ENCODE results near the gene IRF1. TPM values are rescaled to one million over a fixed set of nuclear protein-coding genes. Genes with fewer than 3 reads are reported as not detected.

The IRF1 gene
- total RNA-seq, 1 experiment from 2014 or later = 5.7 TPM

- no TSS peak for BruUV-seq (replicated peaks)
- H3K4me3 ChIP-seq (ENCODE audit: low read depth, low read length, poor library complexity, severe bottlenecking) = no peak overlapping the region
- H3K9me3 ChIP-seq (ENCODE audit: low read depth, low read length, poor library complexity, severe bottlenecking) = no peaks in the 10 kb centered on the region
- intact Hi-C loops (cut with micrococcal nuclease; ENCODE audit: unreplicated experiment) = loop anchor here (10.0 kb wide), 1 partner anchor 308 kb away; no protein-coding TSS in a partner anchor
- POLR2A ChIA-PET (ENCODE audit: low non-redundant PET) = no interaction called here
- no peak for DNase-seq (ENCODE audit: low spot score)
- H3K27ac ChIP-seq (ENCODE audit: low read depth, low read length, poor library complexity, severe bottlenecking) = no peak overlapping the region
- H3K4me1 ChIP-seq (ENCODE audit: insufficient read depth, low read length, poor library complexity, severe bottlenecking) = peaks cover 17% of the 10 kb centered on the region
- CTCF ChIA-PET = interaction anchor here (0.7 kb wide), 1 partner anchor 21 kb away, joined by 4 read pairs; no protein-coding TSS in a partner anchor
- no peaks in the 10 kb centered on the region for H3K27me3 ChIP-seq (replicated peaks; ENCODE audit: insufficient read depth, low read depth, low read length, poor library complexity)
- H3K36me3 ChIP-seq (ENCODE audit: insufficient read depth, low read length, poor library complexity, severe bottlenecking) = no peaks in the 10 kb centered on the region
- TF ChIP-seq EZH2 (IDR thresholded peaks at IDR 0.05; ENCODE audit: borderline replicate concordance, low read depth, low read length, poor library complexity, severe bottlenecking) (no peak), CTCF (conservative IDR thresholded peaks at IDR 0.05; ENCODE audit: low read depth, low read length) (no peak)
These were observed 2.0 kb upstream of the IRF1 start for GRCh38 chr5:132492386-132493125.

DNA sequence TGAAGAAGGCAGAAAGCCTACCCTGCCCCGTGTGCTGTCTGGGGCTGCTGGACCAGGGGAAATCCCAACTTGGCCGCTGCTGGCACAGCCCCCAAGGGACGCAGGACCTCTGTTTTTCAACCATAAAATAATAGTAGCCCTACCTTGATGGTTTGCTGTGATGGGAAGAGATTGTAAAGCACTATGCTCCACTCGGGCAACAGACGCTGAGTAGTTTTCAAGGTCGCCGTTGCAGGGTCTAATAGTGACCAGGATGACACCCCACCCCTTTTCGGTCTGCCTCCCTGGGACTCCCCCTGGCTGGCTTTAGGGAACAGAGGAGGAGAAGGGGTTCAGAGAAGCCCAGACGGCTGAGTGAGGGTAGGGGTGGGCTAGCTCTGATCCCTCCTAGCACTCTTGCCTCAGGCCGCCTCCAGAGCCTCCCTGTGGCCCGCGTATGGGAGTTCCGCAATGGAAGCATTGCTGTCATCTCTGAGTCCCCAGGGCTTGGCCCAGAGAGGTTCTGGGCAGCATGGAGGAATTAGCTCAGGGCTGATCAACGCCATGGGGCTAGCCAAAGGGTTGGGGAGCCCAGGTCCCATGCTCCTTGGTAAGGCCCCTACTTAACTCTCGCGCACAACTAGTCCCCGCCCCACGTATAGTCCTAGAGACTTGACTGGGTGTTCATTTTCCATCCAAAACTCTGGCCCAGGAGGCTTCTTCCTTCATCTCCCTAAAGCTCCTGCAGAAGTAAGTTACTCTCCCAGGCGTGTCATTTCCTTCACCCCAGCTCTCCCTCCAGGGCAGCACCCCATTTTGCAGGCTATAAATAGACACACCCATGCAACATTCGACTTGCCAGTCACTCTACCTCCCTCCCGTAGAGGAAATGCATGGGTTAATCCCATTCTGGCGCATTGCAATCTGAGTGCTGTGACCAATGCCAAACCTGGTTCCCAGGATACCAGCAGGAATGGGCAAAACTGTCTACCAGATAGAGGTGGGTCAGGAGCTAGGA lies 1.1 kb upstream of the IRF1 start:
- ChIA-PET CTCF (interaction anchor here (1.5 kb wide), 1 partner anchor 9 kb away, joined by 6 read pairs; no protein-coding TSS in a partner anchor), POLR2A (ENCODE audit: low non-redundant PET) (interaction anchor here (0.6 kb wide), 1 partner anchor 240 kb away, joined by 6 read pairs; no protein-coding TSS in a partner anchor)
- Histone ChIP-seq H3K9me3 (ENCODE audit: low read depth, low read length, poor library complexity, severe bottlenecking) (no peaks in the 10 kb centered on the region), H3K36me3 (ENCODE audit: insufficient read depth, low read length, poor library complexity, severe bottlenecking) (no peaks in the 10 kb centered on the region), H3K4me1 (ENCODE audit: insufficient read depth, low read length, poor library complexity, severe bottlenecking) (peaks cover 17% of the 10 kb centered on the region), H3K27me3 (replicated peaks; ENCODE audit: insufficient read depth, low read depth, low read length, poor library complexity) (no peaks in the 10 kb centered on the region), H3K4me3 (ENCODE audit: low read depth, low read length, poor library complexity, severe bottlenecking) (peak overlapping the region; percentile 64), H3K27ac (ENCODE audit: low read depth, low read length, poor library complexity, severe bottlenecking) (peak overlapping the region; percentile 68)
- TF ChIP-seq CTCF (conservative IDR thresholded peaks at IDR 0.05; ENCODE audit: low read depth, low read length) = no peak
- DNase-seq (ENCODE audit: low spot score) = no peak
- intact Hi-C loops (cut with micrococcal nuclease; ENCODE audit: unreplicated experiment) = loop anchor here (2.0 to 10.0 kb wide), 2 partner anchors 71 to 307 kb away; no protein-coding TSS in a partner anchor
- no TSS peak for BruUV-seq (replicated peaks)

DNA sequence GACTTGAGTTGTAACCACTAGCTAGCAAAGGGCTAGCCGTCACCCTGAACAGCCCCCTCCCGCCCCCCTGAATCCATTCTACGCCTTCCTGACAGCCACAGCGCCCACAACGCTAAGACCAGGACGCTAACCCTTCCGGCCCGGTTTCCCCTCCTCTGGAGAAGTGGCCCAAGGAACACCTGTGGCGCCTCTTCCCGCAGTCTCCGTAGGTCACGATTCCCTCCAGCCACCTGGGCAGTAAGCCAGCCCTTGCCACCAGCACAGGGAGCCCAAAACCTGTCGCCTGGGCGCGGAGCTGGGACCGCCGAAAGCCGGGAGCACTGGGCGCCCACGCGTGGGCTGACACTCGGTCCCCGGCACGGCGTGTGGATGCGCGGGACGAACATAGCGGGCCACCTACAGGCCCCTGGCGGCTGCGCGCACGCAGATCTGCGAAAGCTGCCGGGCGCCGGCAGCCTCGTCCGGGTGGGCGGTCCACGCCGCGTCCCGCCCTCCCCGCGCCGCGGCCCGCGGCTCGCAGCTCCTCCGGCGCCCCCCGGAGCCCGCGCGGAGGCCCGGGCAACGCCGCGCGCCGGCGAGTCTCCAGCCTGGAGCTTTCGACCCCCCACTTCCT lies 596 bp downstream of the IRF1 start:
- intact Hi-C loops (cut with micrococcal nuclease; ENCODE audit: unreplicated experiment) = loop anchor here (2.0 to 10.0 kb wide), 2 partner anchors 69 to 305 kb away; no protein-coding TSS in a partner anchor

More for the DNA sequence above, 596 bp downstream of the IRF1 start:
- Histone ChIP-seq H3K27me3 (replicated peaks; ENCODE audit: insufficient read depth, low read depth, low read length, poor library complexity) (no peaks in the 10 kb centered on the region), H3K27ac (ENCODE audit: low read depth, low read length, poor library complexity, severe bottlenecking) (peak overlapping the region; percentile 86), H3K36me3 (ENCODE audit: insufficient read depth, low read length, poor library complexity, severe bottlenecking) (no peaks in the 10 kb centered on the region), H3K4me1 (ENCODE audit: insufficient read depth, low read length, poor library complexity, severe bottlenecking) (peaks cover 6% of the 10 kb centered on the region), H3K9me3 (ENCODE audit: low read depth, low read length, poor library complexity, severe bottlenecking) (no peaks in the 10 kb centered on the region), H3K4me3 (ENCODE audit: low read depth, low read length, poor library complexity, severe bottlenecking) (peak overlapping the region; percentile 64)
- peak; percentile 54 for DNase-seq (ENCODE audit: low spot score)
- CTCF ChIA-PET = interaction anchor here (0.6 to 1.5 kb wide), 4 partner anchors 11 to 103 kb away, joined by 3 to 6 read pairs (median 3); no protein-coding TSS in a partner anchor
- POLR2A ChIA-PET (ENCODE audit: low non-redundant PET) = interaction anchor here (0.6 kb wide), 1 partner anchor 25 kb away, joined by 3 read pairs; no protein-coding TSS in a partner anchor
- no TSS peak for BruUV-seq (replicated peaks)
- TF ChIP-seq CTCF (conservative IDR thresholded peaks at IDR 0.05; ENCODE audit: low read depth, low read length) (no peak), EZH2 (IDR thresholded peaks at IDR 0.05; ENCODE audit: borderline replicate concordance, low read depth, low read length, poor library complexity, severe bottlenecking) (no peak)

Measured in A673 (cell line).